ENCODE measurements around the gene DENND6A.

DENND6A gene

DNA sequence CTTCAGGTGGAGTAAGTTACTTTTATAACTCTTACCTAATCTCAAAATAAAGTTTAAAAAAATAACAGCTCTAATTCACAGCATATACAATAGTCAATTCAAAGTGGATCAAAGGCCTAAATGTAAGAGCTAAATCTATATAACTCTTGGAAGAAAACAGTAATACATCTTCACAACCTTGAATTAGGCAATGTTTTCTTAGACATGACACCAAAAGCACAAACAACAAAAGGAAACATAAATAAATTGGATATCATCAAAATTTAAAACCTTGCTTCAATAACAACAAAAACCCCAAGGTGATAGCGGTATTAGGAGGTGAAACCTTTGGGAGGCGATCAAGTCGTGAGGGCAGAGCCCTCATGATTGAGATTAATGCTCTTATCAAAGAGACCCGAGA is 12.8 kb downstream of the DENND6A start:
- H3K27me3 ChIP-seq (ENCODE audit: low read length): no peaks in the 10 kb centered on the region
- TF ChIP-seq, protein P1, sequence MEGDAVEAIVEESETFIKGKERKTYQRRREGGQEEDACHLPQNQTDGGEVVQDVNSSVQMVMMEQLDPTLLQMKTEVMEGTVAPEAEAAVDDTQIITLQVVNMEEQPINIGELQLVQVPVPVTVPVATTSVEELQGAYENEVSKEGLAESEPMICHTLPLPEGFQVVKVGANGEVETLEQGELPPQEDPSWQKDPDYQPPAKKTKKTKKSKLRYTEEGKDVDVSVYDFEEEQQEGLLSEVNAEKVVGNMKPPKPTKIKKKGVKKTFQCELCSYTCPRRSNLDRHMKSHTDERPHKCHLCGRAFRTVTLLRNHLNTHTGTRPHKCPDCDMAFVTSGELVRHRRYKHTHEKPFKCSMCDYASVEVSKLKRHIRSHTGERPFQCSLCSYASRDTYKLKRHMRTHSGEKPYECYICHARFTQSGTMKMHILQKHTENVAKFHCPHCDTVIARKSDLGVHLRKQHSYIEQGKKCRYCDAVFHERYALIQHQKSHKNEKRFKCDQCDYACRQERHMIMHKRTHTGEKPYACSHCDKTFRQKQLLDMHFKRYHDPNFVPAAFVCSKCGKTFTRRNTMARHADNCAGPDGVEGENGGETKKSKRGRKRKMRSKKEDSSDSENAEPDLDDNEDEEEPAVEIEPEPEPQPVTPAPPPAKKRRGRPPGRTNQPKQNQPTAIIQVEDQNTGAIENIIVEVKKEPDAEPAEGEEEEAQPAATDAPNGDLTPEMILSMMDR (IDR thresholded peaks at IDR 0.05; ENCODE audit: insufficient read depth, low read length, poor library complexity, severe bottlenecking): no peak
- TF ChIP-seq EZH2phosphoT487 (conservative IDR thresholded peaks at IDR 0.05; ENCODE audit: low read length): no peak
- H3K27ac ChIP-seq (ENCODE audit: low read depth, low read length): no peak overlapping the region
- H3K36me3 ChIP-seq (ENCODE audit: low read length): 0 out of 2 replicates have a peak, but pooled peaks cover 4% of the 10 kb centered on the region
- H3K4me2 ChIP-seq (ENCODE audit: low read depth, low read length, poor library complexity, severe bottlenecking): no peak overlapping the region
- no peak overlapping the region for H2AFZ ChIP-seq (ENCODE audit: low read depth, low read length, severe bottlenecking)
- H3K9me3 ChIP-seq (ENCODE audit: insufficient read depth, low read length): no peaks in the 10 kb centered on the region
- H3F3A ChIP-seq (ENCODE audit: insufficient read depth): peaks cover 4% of the 10 kb centered on the region; the same call in 1 of the 2 replicates
- no peaks in the 10 kb centered on the region for H3K9me2 ChIP-seq (replicated peaks; ENCODE audit: insufficient read depth, low read length)
- no peak overlapping the region for H3K9ac ChIP-seq (ENCODE audit: low read length)
- no peak overlapping the region for H3K4me3 ChIP-seq (ENCODE audit: insufficient read depth, low read length, poor library complexity, severe bottlenecking)
- H4K20me1 ChIP-seq (ENCODE audit: low read depth, low read length): no peaks in the 10 kb centered on the region
- peaks cover 75% of the 10 kb centered on the region for H3K79me2 ChIP-seq (ENCODE audit: insufficient read depth, low read length)

DNA sequence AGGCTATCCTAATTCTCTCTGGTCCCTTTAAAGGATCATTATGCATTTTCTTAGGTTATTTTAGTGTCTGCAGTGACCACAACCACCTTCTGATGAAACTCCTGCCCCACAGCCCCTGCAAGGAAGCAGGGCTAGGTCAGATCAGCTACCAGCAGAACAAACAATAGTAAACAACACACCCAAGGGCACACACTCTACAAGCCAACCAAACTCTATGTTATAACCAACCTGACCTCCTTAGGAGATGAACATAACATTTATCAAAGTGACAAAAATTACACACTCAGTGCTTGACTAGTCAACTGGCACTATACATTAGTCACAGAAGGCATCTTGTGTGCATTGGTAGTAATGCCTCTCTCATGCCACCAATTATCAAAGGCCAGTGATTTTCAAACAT is 17.3 kb downstream of the DENND6A start:
- no peak overlapping the region for H2AFZ ChIP-seq (ENCODE audit: low read depth, low read length, severe bottlenecking)
- H3K79me2 ChIP-seq (ENCODE audit: insufficient read depth, low read length): peaks cover 72% of the 10 kb centered on the region
- no peaks in the 10 kb centered on the region for H3K27me3 ChIP-seq (ENCODE audit: low read length)
- H4K20me1 ChIP-seq (ENCODE audit: low read depth, low read length): no peaks in the 10 kb centered on the region
- H3K27ac ChIP-seq (ENCODE audit: low read depth, low read length): no peak overlapping the region
- H3K4me2 ChIP-seq (ENCODE audit: low read depth, low read length, poor library complexity, severe bottlenecking): no peak overlapping the region
- TF ChIP-seq EZH2phosphoT487 (conservative IDR thresholded peaks at IDR 0.05; ENCODE audit: low read length): no peak
- TF ChIP-seq, protein P1 (IDR thresholded peaks at IDR 0.05; ENCODE audit: insufficient read depth, low read length, poor library complexity, severe bottlenecking): no peak
- H3K9ac ChIP-seq (ENCODE audit: low read length): no peak overlapping the region
- H3K9me2 ChIP-seq (replicated peaks; ENCODE audit: insufficient read depth, low read length): no peaks in the 10 kb centered on the region
- H3K36me3 ChIP-seq (ENCODE audit: low read length): 0 out of 2 replicates have a peak, but pooled peaks cover 13% of the 10 kb centered on the region
- H3F3A ChIP-seq (ENCODE audit: insufficient read depth): peaks cover 22% of the 10 kb centered on the region; the same call in 1 of the 2 replicates
- H3K4me3 ChIP-seq (ENCODE audit: insufficient read depth, low read length, poor library complexity, severe bottlenecking): no peak overlapping the region
- no peaks in the 10 kb centered on the region for H3K9me3 ChIP-seq (ENCODE audit: insufficient read depth, low read length)

DNA sequence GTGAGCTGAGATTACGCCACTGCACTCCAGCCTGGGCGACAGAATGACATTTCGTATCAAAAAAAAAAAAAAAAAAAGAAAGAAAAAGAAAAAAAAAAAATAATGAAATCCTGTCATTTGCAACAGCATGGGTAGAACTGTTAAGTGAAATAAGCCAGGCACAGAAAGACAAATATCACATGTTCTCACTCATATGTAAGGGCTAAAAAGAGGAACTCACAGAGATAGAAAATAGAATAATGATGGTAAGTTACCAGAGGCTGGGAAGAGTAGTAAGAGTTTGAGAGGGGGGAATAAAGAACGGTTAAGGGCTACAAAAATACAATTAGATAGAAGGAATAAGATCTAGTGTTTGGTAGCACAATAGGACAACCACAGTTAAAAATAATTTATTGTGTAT is 19.7 kb downstream of the DENND6A start:
- Histone ChIP-seq H3K4me3 (ENCODE audit: insufficient read depth, low read length, poor library complexity, severe bottlenecking) (no peak overlapping the region), H3F3A (ENCODE audit: insufficient read depth) (peaks cover 28% of the 10 kb centered on the region; the same call in 1 of the 2 replicates), H3K9me2 (replicated peaks; ENCODE audit: insufficient read depth, low read length) (no peaks in the 10 kb centered on the region), H3K79me2 (ENCODE audit: insufficient read depth, low read length) (peaks cover 52% of the 10 kb centered on the region), H2AFZ (ENCODE audit: low read depth, low read length, severe bottlenecking) (no peak overlapping the region), H3K27ac (ENCODE audit: low read depth, low read length) (peak overlapping the region; percentile 83), H3K36me3 (ENCODE audit: low read length) (peaks cover 17% of the 10 kb centered on the region; the same call in 1 of the 2 replicates), H3K4me2 (ENCODE audit: low read depth, low read length, poor library complexity, severe bottlenecking) (peak overlapping the region; percentile 85), H3K9me3 (ENCODE audit: insufficient read depth, low read length) (no peaks in the 10 kb centered on the region), H4K20me1 (ENCODE audit: low read depth, low read length) (no peaks in the 10 kb centered on the region), H3K9ac (ENCODE audit: low read length) (no peak overlapping the region), H3K27me3 (ENCODE audit: low read length) (no peaks in the 10 kb centered on the region)
- TF ChIP-seq, protein P1 (IDR thresholded peaks at IDR 0.05; ENCODE audit: insufficient read depth, low read length, poor library complexity, severe bottlenecking): no peak
- TF ChIP-seq EZH2phosphoT487 (conservative IDR thresholded peaks at IDR 0.05; ENCODE audit: low read length): no peak
